BLaER1 (cell line): Measurements from ENCODE around the gene PPIL1.

ENCODE experiments used
- H3K27ac ChIP-seq: shearing (Covaris generic); formaldehyde crosslinking; 2 replicates; pipeline ENCODE4 v1.8.1; 2022
- H3K27me3 ChIP-seq: shearing (Covaris generic); formaldehyde crosslinking; 2 replicates; pipeline ENCODE4 v1.8.1; 2022
- H3K36me3 ChIP-seq: shearing (Covaris generic); formaldehyde crosslinking; 2 replicates; pipeline ENCODE4 v1.8.1; 2022
- H3K4me1 ChIP-seq: shearing (Covaris generic); formaldehyde crosslinking; 2 replicates; pipeline ENCODE4 v1.8.1; 2022
- H3K4me2 ChIP-seq: shearing (Covaris generic); formaldehyde crosslinking; 2 replicates; pipeline ENCODE4 v1.8.1; 2022
- H3K4me3 ChIP-seq: shearing (Covaris generic); formaldehyde crosslinking; 2 replicates; pipeline ENCODE4 v1.8.1; 2022
- H3K9ac ChIP-seq: shearing (Covaris generic); formaldehyde crosslinking; 2 replicates; pipeline ENCODE4 v1.8.1; 2022
- H3K9me3 ChIP-seq: shearing (Covaris generic); formaldehyde crosslinking; 2 replicates; pipeline ENCODE4 v1.8.1; 2022
- H4K20me1 ChIP-seq: shearing (Covaris generic); formaldehyde crosslinking; 2 replicates; pipeline ENCODE4 v1.8.1; 2022
- Cebpa-rat ChIP-seq: shearing (Covaris generic); IDR thresholded peaks from 2 replicates; pipeline ENCODE4 v1.8.1; 2022

PPIL1 gene

DNA sequence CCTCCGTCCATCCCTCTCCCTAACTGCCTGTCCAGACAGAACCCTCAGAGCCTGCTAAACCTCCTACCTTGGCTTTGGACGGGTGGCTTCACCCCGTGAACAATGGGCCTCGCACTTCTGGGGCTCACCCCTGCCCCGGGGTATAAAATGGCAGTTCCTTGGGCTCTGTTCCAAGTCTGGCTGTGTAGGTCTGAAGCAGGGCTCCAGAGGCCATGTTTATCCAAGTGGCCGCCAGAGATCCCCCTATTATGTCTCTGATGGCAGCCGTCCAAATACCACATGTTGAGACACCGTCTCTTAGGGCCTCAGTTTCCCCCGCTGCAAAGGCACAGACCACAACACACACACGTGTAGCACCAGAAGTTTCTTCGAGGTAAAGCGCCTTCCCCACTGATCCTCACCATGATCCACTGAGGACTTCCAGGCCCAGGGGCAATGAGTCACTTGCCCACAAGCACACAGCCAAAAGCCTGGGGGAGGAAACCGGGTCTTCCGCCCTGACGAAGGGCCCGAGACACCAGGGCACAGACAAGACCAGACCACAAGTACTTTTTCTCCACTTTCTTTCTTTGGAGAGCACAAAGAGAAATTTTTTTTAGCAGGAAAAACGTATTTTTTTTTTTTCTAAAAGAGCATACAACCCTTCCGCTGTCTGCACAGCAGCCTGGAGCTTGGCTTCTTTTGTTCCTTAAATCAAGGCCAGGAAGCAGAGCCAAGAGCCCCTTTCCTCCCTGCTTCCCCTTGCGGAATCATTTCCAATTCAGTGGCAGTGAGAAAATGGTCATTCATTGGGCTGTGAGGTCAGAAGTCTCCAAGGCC, 47.1 kb downstream of the PPIL1 start:
- H3K9ac ChIP-seq, result peak overlapping the region; percentile 74
- peaks cover 4% of the 10 kb centered on the region; the same call in 1 of the 2 replicates for H3K9me3 ChIP-seq
- H3K4me1 ChIP-seq, result peaks cover 65% of the 10 kb centered on the region
- no peaks in the 10 kb centered on the region for H4K20me1 ChIP-seq
- no peaks in the 10 kb centered on the region for H3K36me3 ChIP-seq
- TF ChIP-seq Cebpa-rat, result no peak
- peak overlapping the region; percentile 81 for H3K4me2 ChIP-seq
- H3K27me3 ChIP-seq, result no peaks in the 10 kb centered on the region
- no peak overlapping the region; the same call in 1 of the 2 replicates for H3K4me3 ChIP-seq
- peak overlapping the region; percentile 78 for H3K27ac ChIP-seq

DNA sequence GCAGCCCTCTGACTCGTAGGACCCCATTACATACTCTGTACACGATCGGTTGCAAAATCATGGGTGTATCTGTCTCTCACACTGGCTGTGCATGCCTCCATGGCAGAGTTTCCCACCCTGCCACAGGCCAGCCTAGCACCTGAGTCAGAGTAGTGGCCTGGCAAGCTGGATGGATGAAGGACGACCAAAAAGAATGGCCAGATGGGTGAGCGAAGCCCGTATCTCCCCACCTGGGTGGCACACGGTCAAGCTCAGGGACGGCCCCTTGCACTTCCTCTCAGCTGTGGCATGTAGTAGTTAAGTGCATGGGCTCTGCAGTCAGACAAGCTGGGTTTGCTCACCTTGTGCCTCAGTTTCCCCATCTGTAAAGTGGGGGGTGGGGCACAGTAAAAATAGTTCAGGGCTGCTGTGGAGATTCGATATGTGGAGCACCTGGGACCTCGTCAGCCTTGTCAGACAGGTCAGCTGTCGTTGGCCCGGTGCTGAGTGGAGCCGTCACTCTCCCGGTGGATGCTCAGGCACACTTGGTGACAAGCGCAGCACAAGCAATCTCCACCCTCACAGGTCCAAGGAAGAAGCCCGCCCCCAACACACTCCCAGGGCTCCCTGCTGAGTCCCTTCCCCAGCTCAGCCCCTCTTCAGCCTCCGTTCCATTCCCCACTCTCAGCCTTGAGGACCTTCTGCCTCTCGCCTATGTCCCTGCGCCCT, 47.9 kb downstream of the PPIL1 start:
- Histone ChIP-seq H3K4me2 (peak overlapping the region; percentile 81), H3K36me3 (no peaks in the 10 kb centered on the region), H3K9me3 (no peaks in the 10 kb centered on the region), H3K9ac (no peak overlapping the region), H3K4me1 (peaks cover 71% of the 10 kb centered on the region), H4K20me1 (no peaks in the 10 kb centered on the region), H3K27ac (no peak overlapping the region), H3K4me3 (no peak overlapping the region), H3K27me3 (no peaks in the 10 kb centered on the region)
- no peak for TF ChIP-seq Cebpa-rat

DNA sequence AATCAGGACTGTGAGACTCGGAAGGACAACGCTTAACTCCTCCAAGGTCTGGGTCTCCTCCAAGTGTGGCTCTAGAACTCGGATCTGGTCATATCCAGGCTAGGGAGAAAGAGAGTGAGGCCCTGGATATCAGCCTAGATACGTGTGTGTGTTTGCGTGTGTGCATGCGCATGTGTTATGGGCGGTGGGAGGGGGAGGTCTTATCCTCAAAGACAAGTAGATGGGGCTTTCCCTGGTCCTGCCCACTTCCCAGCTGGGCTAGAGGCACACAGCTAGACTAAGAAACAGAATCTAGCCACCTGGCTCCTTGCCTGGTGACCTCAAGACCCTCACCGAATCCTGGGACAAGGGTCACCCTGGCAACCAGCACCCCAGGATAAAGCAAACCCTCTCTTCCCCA, 48.6 kb downstream of the PPIL1 start:
- H3K27me3 ChIP-seq, result no peaks in the 10 kb centered on the region

DNA sequence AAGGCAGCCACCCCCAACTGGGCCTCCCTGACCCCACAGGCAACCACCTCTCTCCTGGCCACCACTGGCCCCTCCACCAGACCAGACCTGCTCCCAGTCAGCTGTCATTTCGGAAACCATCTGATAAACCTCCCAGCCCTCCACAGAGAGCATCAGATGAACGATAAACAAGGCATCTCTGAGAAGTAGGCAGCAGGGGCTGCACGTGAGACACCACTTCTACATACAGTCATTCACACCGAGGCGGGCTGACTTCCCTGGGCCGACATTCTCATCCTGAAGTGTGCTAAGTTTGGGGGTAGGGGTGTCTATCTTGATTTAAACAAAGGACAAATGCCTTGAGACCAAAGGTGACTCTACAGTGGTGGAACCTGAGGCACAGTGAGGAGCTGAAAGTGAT, 49.2 kb downstream of the PPIL1 start:
- H3K27me3 ChIP-seq, result no peaks in the 10 kb centered on the region
- no peak for TF ChIP-seq Cebpa-rat
- no peak overlapping the region for H3K4me3 ChIP-seq

More for the DNA sequence above, 48.6 kb downstream of the PPIL1 start:
- no peaks in the 10 kb centered on the region for H4K20me1 ChIP-seq
- no peak overlapping the region for H3K9ac ChIP-seq
- H3K36me3 ChIP-seq, result no peaks in the 10 kb centered on the region
- peaks cover 76% of the 10 kb centered on the region for H3K4me1 ChIP-seq
- H3K9me3 ChIP-seq, result no peaks in the 10 kb centered on the region
- no peak overlapping the region for H3K4me3 ChIP-seq
- no peak for TF ChIP-seq Cebpa-rat
- H3K4me2 ChIP-seq, result peak overlapping the region; percentile 81
- no peak overlapping the region for H3K27ac ChIP-seq

DNA sequence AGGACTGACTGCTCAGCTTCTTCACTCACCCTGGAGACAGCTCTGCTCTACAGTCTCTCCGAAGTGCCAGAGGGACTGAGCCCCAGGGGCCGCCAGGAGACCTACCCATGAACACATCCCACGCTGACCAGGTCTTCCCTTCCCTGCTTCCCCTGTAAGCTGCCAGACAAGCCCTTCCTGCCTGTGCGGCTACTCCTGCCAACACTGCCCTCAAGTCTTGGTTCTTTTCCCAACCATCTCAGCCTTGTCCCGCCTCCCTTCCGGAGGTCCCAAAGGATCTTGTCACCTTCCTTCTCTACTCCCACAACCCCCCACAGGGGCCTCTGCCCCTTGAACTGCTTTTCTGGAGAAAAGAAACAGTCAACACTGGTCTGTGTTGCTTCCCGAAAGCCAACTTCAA, 50.4 kb downstream of the PPIL1 start:
- no peaks in the 10 kb centered on the region for H3K9me3 ChIP-seq
- no peak overlapping the region for H3K9ac ChIP-seq
- H3K4me2 ChIP-seq, result peak overlapping the region; percentile 52
- H4K20me1 ChIP-seq, result no peaks in the 10 kb centered on the region
- no peak overlapping the region for H3K27ac ChIP-seq
- no peak for TF ChIP-seq Cebpa-rat
- no peaks in the 10 kb centered on the region for H3K27me3 ChIP-seq
- no peaks in the 10 kb centered on the region for H3K36me3 ChIP-seq
- H3K4me3 ChIP-seq, result no peak overlapping the region
- peaks cover 76% of the 10 kb centered on the region for H3K4me1 ChIP-seq

More for the DNA sequence above, 49.2 kb downstream of the PPIL1 start:
- H3K4me2 ChIP-seq, result peak overlapping the region; percentile 52; the same call in 1 of the 2 replicates
- peaks cover 76% of the 10 kb centered on the region for H3K4me1 ChIP-seq
- H3K27ac ChIP-seq, result no peak overlapping the region
- no peaks in the 10 kb centered on the region for H4K20me1 ChIP-seq
- no peaks in the 10 kb centered on the region for H3K36me3 ChIP-seq
- H3K9ac ChIP-seq, result no peak overlapping the region
- no peaks in the 10 kb centered on the region for H3K9me3 ChIP-seq

DNA sequence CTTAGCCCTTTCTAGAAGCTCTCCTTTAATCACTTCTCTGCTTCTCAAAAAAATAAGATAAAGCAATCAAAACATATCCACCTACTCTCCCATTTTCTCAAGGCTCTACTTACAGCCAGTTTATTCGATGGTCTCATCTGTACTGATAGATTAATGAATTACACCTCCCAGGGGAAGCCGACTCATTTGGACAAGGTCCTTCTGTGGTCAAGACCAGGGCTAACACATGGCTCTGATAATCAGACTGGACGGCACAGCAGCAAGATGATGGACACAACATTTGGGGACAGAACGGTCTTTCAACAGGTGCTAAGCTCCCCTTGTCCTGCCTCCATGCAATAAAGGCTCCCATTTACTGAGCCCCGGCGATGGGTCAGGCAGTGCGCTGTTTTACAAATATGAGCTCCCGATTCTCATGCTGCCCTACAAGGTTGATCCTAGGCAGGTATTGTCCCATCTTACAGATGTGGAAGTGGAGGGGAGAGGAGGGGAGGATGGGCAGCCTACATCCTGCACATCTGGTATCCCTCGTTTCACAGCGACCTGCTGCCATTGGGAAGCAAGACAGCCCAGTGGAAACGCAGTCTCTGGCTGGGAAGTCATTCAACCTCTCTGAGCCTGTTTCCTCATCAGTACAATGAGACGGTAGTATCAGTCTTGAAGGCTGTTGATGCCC, 51.0 kb downstream of the PPIL1 start:
- H4K20me1 ChIP-seq, result no peaks in the 10 kb centered on the region
- no peak for TF ChIP-seq Cebpa-rat
- no peaks in the 10 kb centered on the region for H3K9me3 ChIP-seq
- no peaks in the 10 kb centered on the region for H3K27me3 ChIP-seq
- no peak overlapping the region for H3K9ac ChIP-seq
- peak overlapping the region; percentile 52 for H3K4me2 ChIP-seq
- peaks cover 69% of the 10 kb centered on the region for H3K4me1 ChIP-seq
- H3K36me3 ChIP-seq, result no peaks in the 10 kb centered on the region
- H3K27ac ChIP-seq, result no peak overlapping the region
- H3K4me3 ChIP-seq, result no peak overlapping the region

DNA sequence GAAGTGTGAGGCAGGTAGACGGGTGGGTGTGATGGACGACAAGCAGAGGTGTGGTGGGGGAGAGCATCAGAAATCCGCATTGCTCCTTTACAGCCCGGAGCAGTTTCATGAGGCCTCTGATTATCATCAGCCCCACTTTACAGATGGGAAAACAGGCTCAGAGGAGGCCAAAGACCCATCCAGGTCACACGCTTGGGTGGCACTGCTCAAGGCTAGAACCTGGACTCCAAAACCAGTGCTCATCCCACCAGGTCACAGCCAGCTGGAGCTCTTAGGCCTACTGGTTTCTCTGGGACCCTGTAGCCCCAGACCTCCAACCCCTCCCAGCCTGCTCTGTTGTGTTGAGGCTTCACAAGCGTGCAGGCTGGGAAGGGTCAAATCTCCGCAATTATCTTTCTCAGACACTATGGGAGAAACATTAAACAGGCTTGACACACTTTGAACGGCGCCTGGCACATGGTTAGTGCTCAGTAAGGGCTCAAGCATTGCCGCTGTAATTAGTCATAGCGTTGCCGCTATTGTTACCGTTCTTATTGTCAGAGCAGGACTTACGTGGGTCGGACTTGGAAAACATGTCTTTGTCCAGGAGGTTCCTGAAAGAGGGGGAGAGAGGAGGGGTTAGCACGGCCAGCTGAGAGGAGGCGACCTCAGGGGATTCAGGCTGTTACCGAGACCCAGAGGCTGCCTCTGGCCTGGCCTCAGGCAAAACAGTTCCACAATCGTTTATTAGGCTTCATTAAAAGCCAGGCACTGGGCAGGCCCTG, 51.9 kb downstream of the PPIL1 start:
- Histone ChIP-seq H3K4me1 (peaks cover 61% of the 10 kb centered on the region), H3K27ac (no peak overlapping the region), H3K4me3 (no peak overlapping the region), H3K4me2 (peak overlapping the region; percentile 59), H3K27me3 (no peaks in the 10 kb centered on the region), H3K36me3 (no peaks in the 10 kb centered on the region), H3K9me3 (no peaks in the 10 kb centered on the region), H4K20me1 (no peaks in the 10 kb centered on the region), H3K9ac (no peak overlapping the region)
- TF ChIP-seq Cebpa-rat, result no peak

DNA sequence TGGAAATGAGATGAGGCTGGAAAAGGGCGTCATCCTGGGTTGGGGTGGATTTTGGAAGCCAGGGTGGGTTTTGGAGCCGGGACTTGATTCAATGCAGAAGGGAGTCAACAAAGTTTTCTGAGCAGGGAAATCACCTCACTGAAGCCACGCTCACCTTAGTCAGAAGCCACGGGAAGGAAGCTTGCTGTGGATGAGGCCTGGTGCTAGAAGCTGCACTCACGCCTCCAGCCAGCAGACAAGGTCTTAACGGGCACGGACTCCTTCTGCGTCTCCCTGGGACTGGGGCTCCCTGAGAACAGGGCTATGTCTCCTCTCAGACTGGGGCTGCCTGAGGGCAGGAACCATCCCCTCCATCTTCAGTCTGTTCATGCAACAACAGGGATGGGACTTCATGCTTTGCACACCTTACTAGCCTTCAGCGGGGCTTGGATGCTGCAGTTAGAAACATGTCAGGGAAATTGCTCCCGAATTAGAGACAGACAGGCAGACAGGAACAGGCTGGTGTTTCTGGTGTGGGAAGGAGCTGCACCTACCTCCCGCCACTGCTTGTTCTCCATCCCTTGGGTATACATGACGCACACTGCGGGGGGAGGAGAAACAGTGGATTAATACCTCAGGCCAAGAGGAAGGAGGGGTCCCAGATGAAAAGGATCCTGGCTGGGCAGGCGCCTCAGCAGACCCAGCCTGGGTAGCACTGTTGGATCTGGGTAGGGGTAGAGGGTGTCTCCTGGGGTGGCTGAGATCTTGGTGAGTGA, 52.8 kb downstream of the PPIL1 start:
- H3K27ac ChIP-seq, result no peak overlapping the region
- H3K4me2 ChIP-seq, result peak overlapping the region; percentile 59
- peaks cover 51% of the 10 kb centered on the region for H3K4me1 ChIP-seq
- no peaks in the 10 kb centered on the region for H4K20me1 ChIP-seq
- H3K27me3 ChIP-seq, result no peaks in the 10 kb centered on the region
- TF ChIP-seq Cebpa-rat, result no peak
- H3K9me3 ChIP-seq, result no peaks in the 10 kb centered on the region
- H3K4me3 ChIP-seq, result no peak overlapping the region
- no peaks in the 10 kb centered on the region for H3K36me3 ChIP-seq
- no peak overlapping the region for H3K9ac ChIP-seq
